A172 (cell line): ENCODE data around the gene PCDHGA7. TPM values are rescaled to one million over a fixed set of nuclear protein-coding genes. Genes with fewer than 3 reads are reported as not detected.
"Not testable (repeated sequence)": the region's sequence is repeated elsewhere in the genome, so short reads cannot be mapped to it uniquely, and the experiment has no call there.

Source experiments
- DNase-seq: peaks from one replicate; pipeline ENCODE4 v3.0.0-alpha.2; 2015; ENCODE audit warnings: low spot score
- total RNA-seq: library from RNA; depleted of rRNA; stranded (reverse); fragments of >200 nt; shearing (Covaris generic); gene quantifications from 2 replicates; pipeline ENCODE4 v1.2.3, GENCODE V29; 2014; rRNA removed

The PCDHGA7 gene
- 0.69 TPM in 2 replicates for total RNA-seq

DNA sequence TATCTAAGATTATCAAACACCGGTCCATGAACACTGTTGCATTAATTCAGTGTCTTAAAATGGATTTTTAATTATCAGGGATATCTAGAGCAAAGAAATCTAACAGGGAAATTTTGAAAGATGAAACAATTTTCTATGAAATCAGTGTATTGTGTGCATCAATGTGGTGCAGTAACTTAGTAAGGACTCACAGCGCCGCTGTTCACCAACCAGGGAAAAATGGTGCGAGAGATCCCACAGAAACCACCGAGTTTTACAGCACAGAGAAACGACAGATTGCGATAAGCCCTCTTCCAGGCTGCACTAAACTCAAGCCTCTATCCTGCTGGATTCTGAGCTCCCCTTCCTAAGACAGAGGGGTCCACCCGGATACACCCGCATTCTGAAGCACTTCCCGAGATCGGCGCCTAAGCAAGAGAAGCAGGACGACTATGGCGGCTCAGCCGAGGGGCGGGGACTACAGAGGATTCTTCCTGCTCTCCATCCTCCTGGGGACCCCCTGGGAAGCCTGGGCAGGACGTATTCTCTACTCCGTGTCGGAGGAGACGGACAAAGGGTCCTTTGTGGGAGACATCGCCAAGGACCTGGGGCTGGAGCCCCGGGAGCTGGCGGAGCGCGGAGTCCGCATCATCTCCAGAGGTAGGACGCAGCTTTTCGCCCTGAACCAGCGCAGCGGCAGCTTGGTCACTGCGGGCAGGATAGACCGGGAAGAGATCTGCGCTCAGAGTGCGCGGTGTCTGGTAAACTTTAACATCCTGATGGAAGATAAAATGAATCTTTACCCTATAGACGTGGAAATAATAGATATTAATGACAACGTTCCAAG is at the start of gene PCDHGA7:
PCDHGA7 (plus strand) TSS at position 274 of the 826 bp plus-strand sequence; CDS start at position 432, 158 bp downstream.
- no peak for DNase-seq

GRCh38 chr5:141338538-141339306 is 43.8 kb upstream of the PCDHGA7 start, which contains the start of gene PCDHGA2:
Gene PCDHGA2, plus strand, starts transcription at chr5:141338760.
- DNase-seq = peak; percentile 16

- not testable (repeated sequence) for DNase-seq
These were observed 41.7 kb upstream of the PCDHGA7 start for GRCh38 chr5:141340781-141341354.

- DNase-seq = no peak
These were observed 39.8 kb upstream of the PCDHGA7 start for GRCh38 chr5:141342773-141343172.

- no peak for DNase-seq
These were observed 39.1 kb upstream of the PCDHGA7 start, which contains the start of gene PCDHGA3 for GRCh38 chr5:141343242-141343952. Gene PCDHGA3, plus strand, starts transcription at chr5:141343829. Its CDS starts 205 bp downstream, at chr5:141344034.

- DNase-seq = no peak
These were observed 38.5 kb upstream of the PCDHGA7 start for GRCh38 chr5:141343953-141344463.

- DNase-seq = no peak
These were observed 37.2 kb upstream of the PCDHGA7 start for GRCh38 chr5:141345327-141345726.

GRCh38 chr5:141346017-141346416 is 36.5 kb upstream of the PCDHGA7 start:
- not testable (repeated sequence) for DNase-seq

DNA sequence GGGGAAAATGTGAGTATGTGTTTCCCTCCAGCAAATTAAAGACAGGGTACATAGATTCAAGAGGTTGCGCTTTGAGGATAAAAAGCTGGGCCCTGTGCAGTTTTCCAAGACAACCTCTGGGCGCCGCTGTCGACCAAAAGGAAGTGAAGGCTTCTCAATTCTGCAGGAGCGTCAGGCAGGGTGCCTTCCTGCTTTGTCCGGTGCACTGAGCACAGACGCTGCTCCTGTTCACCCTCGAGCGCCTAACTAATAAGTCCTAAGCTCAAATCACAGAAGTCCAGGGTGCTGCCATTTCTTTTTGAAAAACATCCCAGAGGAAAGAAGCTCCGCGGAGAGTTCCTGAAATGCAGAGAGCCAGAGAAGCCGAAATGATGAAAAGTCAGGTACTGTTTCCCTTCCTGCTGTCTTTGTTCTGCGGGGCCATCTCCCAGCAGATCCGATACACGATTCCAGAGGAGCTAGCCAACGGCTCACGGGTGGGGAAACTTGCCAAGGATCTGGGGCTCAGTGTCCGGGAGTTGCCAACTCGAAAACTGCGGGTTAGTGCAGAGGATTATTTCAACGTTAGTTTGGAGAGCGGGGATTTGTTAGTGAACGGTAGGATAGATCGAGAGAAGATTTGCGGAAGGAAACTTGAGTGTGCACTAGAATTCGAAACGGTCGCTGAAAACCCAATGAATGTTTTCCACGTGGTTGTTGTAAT is 32.5 kb upstream of the PCDHGA7 start, which contains the start of gene PCDHGB1:
PCDHGB1 (plus strand) TSS at position 183 of the 703 bp plus-strand sequence; CDS start at position 345, 162 bp downstream.
- DNase-seq = peak; percentile 49

DNA sequence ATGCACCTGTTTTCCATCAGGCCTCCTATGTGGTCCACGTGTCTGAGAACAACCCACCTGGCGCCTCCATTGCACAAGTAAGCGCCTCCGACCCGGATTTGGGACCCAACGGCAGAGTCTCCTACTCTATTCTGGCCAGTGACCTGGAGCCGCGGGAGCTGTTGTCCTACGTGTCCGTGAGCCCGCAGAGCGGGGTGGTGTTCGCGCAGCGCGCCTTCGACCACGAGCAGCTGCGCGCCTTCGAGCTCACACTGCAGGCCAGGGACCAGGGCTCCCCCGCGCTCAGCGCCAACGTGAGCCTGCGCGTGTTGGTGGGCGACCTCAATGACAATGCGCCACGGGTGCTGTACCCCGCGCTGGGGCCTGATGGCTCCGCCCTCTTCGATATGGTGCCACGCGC is 31.0 kb upstream of the PCDHGA7 start:
- no peak for DNase-seq

DNA sequence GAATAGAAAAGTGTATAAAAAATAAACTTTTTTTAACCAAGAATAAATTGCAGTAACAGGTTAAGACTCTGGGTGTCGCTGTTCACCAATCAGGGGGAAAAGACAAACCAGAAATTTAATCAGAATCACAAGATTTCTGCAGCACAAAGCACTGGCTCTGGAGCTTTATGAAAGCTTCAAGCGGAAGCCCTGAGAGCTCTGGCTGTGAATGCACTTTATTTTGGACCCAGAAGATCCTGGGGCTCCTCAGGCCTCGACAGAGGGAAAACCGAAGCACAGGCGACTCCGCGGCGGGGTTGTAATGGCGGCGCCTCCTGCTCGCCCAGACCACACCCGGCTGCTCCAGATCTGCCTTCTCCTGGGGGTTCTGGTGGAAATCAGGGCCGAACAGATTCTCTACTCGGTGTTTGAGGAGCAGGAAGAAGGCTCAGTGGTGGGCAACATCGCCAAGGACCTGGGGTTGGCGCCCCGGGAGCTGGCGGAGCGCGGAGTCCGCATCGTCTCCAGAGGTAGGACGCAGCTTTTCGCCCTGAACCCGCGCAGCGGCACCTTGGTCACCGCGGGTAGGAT is 27.6 kb upstream of the PCDHGA7 start, which contains the start of gene PCDHGA4:
PCDHGA4 (plus strand) TSS at position 122 of the 570 bp plus-strand sequence; CDS start at position 209, 87 bp downstream.
- no peak for DNase-seq

DNA sequence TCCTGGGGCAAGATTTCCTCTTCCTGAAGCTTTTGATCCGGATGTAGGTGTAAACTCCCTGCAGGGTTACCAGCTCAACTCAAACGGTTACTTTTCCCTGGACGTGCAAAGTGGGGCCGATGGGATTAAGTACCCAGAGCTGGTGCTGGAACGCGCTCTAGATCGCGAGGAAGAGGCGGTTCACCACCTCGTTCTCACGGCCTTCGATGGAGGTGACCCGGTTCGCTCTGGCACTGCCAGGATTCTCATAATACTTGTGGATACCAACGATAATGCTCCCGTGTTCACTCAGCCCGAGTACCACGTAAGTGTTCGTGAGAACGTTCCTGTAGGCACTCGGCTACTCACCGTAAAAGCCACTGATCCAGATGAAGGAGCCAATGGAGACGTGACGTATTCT is 26.9 kb upstream of the PCDHGA7 start:
- no peak for DNase-seq

DNA sequence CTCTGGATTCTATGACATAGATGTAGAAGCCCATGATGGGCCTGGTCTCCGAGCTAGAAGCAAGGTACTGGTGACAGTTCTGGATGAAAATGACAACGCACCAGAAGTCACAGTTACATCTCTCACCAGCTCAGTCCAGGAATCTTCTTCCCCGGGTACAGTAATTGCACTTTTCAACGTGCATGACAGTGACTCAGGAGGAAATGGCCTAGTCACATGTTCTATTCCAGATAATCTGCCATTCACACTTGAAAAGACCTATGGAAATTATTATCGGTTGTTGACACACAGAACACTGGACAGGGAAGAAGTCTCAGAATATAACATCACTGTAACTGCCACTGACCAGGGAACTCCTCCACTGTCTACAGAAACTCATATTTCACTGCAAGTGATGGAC is 26.4 kb upstream of the PCDHGA7 start:
- no peak for DNase-seq

DNA sequence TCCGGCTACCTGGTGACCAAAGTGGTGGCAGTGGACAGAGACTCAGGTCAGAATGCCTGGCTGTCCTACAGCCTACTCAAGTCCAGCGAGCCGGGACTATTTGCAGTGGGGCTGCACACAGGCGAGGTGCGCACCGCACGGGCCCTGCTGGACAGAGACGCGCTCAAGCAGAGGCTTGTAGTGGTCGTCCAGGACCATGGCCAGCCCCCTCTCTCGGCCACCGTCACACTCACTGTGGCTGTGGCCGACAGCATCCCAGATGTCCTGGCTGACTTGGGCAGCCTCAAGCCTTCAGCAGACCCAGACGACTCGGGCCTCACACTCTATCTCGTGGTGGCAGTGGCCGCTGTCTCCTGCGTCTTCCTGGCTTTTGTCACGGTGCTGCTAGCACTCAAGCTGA is 25.6 kb upstream of the PCDHGA7 start:
- DNase-seq = no peak

- DNase-seq = peak; percentile 27
These were observed 22.6 kb upstream of the PCDHGA7 start, which contains the start of gene PCDHGB2 for GRCh38 chr5:141359790-141360426. Gene PCDHGB2, plus strand, starts transcription at chr5:141359994. Its CDS starts 142 bp downstream, at chr5:141360136.

DNA sequence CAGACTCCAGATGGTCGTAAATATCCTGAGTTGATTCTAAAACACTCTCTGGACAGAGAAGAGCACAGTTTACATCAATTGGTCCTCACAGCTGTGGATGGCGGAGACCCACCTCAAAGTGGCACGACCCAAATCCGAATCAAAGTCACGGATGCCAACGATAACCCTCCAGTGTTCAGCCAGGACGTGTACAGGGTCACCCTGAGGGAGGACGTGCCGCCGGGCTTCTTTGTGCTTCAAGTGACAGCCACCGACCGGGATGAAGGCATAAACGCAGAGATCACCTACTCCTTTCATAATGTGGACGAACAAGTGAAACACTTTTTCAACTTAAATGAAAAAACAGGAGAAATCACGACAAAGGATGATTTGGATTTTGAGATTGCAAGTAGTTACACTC is 21.9 kb upstream of the PCDHGA7 start:
- DNase-seq = no peak

DNA sequence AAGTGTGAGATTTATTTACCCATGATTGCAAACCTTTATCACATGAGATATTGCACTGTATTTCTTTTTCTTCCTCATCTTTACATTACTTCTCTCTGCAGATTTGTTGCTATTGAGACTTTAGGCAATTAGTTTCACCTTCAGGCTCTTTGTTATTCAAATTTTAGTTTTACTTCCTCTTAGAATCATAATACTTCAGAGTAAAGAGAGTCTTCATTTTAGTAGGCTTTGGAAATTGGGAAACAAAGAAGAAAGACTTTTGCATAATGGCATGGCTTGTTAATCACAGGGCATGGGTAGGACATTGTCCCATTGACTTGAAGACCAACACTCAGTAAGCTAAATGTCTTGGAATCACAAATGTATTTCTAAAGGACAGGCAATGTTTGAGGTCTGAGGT is 19.8 kb upstream of the PCDHGA7 start:
- no peak for DNase-seq

GRCh38 chr5:141363952-141364660 is 18.4 kb upstream of the PCDHGA7 start, which contains the start of gene PCDHGA5:
Gene PCDHGA5, plus strand, starts transcription at chr5:141364162. Its CDS starts 169 bp downstream, at chr5:141364331.
- no peak for DNase-seq
